Duodenal mucosa (tissue), 2 donors: Measurements from ENCODE around the gene SLC29A2.
A peak's percentile ranks its signal among the peaks of the same experiment; 100 is the strongest.

Source experiments
- H3K27ac ChIP-seq: one replicate; pipeline ENCODE4 v1.7.0; 2013; ENCODE audit warnings: low read depth, low read length
- H3K27me3 ChIP-seq, 2 donors: one replicate each; pipeline ENCODE4 v1.7.0; 2013; ENCODE audit warnings: low read length in 2 of 2, control low read depth in 1 of 2; ENCODE audit not compliant: insufficient read depth in 2 of 2, control insufficient read depth in 1 of 2
- H3K36me3 ChIP-seq, 2 donors: one replicate each; pipeline ENCODE4 v1.7.0; 2013; ENCODE audit warnings: low read length in 2 of 2, control low read depth in 1 of 2; ENCODE audit not compliant: insufficient read depth in 2 of 2, control insufficient read depth in 1 of 2
- H3K4me1 ChIP-seq, 2 donors: one replicate each; pipeline ENCODE4 v1.7.0; 2013; ENCODE audit warnings: low read length in 2 of 2, control low read depth in 1 of 2; ENCODE audit not compliant: insufficient read depth in 2 of 2, control insufficient read depth in 1 of 2
- H3K4me3 ChIP-seq, 2 donors: one replicate each; pipeline ENCODE4 v1.7.0; 2013; ENCODE audit warnings: low read length in 2 of 2, low read depth in 1 of 2
- H3K9ac ChIP-seq, 2 donors: one replicate each; pipeline ENCODE4 v1.7.0; 2013; ENCODE audit warnings: low read length in 2 of 2, low read depth in 1 of 2
- H3K9me3 ChIP-seq, 2 donors: one replicate each; pipeline ENCODE4 v1.7.0; 2013; ENCODE audit warnings: low read length in 2 of 2, control low read depth in 1 of 2; ENCODE audit not compliant: control insufficient read depth in 1 of 2

Gene SLC29A2

GRCh38 chr11:66371627-66372415 is at the start of gene SLC29A2:
TSS of gene SLC29A2 (minus strand) at chr11:66371760. CDS start at chr11:66371591, 169 bp downstream.
- Histone ChIP-seq H3K36me3 (peaks cover 3 to 19% of the 10 kb centered on the region in 2 donors), H3K4me3 (peak within 1 kb of the TSS; percentile 68 to 70), H3K9ac (peak within 1 kb of the TSS; percentile 60 to 73), H3K27ac (peak within 1 kb of the TSS; percentile 50), H3K4me1 (peaks cover 12 to 17% of the 10 kb centered on the region in 2 donors), H3K9me3 (no peaks in the 10 kb centered on the region), H3K27me3 (no peaks in the 10 kb centered on the region)

- Histone ChIP-seq H3K27ac (no peak within 1 kb of the TSS), H3K4me3 (no peak within 1 kb of the TSS), H3K4me1 (no peaks in the 10 kb centered on the region), H3K9me3 (no peaks in the 10 kb centered on the region), H3K36me3 (no peaks in the 10 kb centered on the region), H3K27me3 (peaks cover 7 to 21% of the 10 kb centered on the region in 2 donors), H3K9ac (no peak within 1 kb of the TSS)
These were observed 49.3 kb upstream of the SLC29A2 start, which contains the start of gene NPAS4 for GRCh38 chr11:66420671-66421476. TSS of gene NPAS4 (plus strand) at chr11:66421035. CDS start at chr11:66421180, 145 bp downstream.

DNA sequence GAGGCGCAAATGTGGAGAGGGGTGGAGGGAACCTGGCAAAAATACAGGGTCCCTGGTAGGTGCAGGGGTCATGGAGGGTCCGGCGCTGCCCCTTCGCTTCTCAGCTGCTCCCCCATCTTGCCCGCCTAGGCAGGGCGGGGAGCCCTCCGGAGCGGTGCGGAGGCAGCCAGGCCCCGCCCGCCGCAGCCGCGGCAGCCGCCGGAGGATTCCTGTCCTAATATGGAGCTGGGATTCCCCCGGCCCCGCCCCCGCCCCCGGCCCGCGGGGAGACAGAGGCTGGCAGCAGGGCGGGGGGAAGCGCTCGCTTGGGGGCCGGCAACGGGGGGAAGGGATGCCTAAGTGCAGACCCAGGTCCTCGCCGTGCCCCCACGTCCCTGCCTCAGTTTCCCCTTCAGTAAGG is 48.3 kb upstream of the SLC29A2 start:
- Histone ChIP-seq H3K4me1 (no peaks in the 10 kb centered on the region), H3K4me3 (no peak overlapping the region), H3K27me3 (peaks cover 7 to 21% of the 10 kb centered on the region in 2 donors), H3K9me3 (no peaks in the 10 kb centered on the region), H3K36me3 (no peaks in the 10 kb centered on the region), H3K27ac (no peak overlapping the region), H3K9ac (no peak overlapping the region)

- H3K9me3 ChIP-seq, result no peaks in the 10 kb centered on the region
- peaks cover 7 to 26% of the 10 kb centered on the region in 2 donors for H3K27me3 ChIP-seq
- H3K4me1 ChIP-seq, result no peaks in the 10 kb centered on the region
- no peak overlapping the region for H3K9ac ChIP-seq
- H3K36me3 ChIP-seq, result no peaks in the 10 kb centered on the region
- H3K27ac ChIP-seq, result no peak overlapping the region
- H3K4me3 ChIP-seq, result no peak overlapping the region
These were observed 47.4 kb upstream of the SLC29A2 start for GRCh38 chr11:66418986-66419308.

DNA sequence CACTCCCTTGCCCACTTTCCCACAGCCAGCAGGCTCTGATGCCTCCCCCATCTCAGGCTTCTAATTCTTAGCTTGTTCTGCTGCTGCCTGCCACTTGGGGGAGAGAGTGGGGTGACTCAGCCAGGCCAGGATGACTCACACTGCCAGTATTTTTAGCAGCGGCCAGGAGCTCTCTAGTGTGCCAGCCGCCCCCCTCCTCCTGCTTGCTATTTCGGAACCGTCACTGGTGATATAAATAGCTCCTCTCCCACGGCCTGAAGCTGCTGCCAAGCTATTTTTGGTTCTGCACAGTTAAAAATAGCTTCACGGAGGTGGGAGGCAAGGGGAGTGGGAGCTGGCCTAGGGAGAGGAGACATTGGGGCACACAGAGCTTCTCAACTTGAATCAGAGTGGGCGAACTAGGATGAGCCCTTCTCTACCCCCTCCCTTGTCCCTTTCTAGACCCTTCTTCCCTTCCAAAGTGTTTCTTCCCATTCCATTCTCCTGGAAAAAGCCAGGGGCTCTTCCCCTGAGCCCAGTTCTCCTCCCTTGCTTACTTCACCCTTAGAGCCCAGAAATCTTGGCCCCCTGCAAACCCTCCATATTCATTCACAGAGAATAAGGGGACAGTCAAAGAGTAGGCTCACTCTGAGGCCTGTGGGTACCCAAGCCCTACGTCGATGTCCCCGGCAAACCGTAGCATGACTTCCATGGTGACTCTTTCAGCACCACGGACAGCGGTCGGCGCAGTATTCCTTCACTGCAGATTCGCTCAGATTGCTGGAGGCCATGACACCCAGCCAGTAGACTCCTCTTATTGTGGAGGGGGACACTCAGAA is 46.8 kb upstream of the SLC29A2 start:
- Histone ChIP-seq H3K27ac (no peak overlapping the region), H3K4me1 (no peaks in the 10 kb centered on the region), H3K4me3 (no peak overlapping the region), H3K27me3 (peaks cover 7 to 29% of the 10 kb centered on the region in 2 donors), H3K9me3 (no peaks in the 10 kb centered on the region), H3K9ac (no peak overlapping the region), H3K36me3 (no peaks in the 10 kb centered on the region)

DNA sequence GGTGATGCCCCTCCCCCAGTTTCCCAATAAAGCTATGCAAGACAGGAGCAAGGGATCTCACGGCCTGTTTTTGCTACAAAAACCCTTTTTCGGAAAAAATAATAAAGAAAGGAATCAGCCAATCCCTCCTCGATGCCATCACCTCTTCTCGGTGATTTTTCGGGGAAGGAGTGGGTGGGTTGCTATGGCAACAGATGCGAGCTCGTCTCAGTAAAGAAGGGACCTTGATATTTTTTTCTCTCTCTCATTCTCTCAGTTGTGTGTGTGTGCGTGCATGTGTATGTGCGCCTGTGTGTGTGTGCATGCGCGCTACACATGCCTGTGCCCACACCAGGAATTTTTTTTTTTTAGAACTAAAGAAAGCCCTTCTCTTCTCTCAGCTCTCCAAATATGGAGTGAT is 45.4 kb upstream of the SLC29A2 start:
- Histone ChIP-seq H3K4me3 (no peak overlapping the region), H3K27ac (no peak overlapping the region), H3K9ac (no peak overlapping the region), H3K36me3 (no peaks in the 10 kb centered on the region), H3K27me3 (peaks cover 7 to 29% of the 10 kb centered on the region in 2 donors), H3K4me1 (no peaks in the 10 kb centered on the region), H3K9me3 (no peaks in the 10 kb centered on the region)

DNA sequence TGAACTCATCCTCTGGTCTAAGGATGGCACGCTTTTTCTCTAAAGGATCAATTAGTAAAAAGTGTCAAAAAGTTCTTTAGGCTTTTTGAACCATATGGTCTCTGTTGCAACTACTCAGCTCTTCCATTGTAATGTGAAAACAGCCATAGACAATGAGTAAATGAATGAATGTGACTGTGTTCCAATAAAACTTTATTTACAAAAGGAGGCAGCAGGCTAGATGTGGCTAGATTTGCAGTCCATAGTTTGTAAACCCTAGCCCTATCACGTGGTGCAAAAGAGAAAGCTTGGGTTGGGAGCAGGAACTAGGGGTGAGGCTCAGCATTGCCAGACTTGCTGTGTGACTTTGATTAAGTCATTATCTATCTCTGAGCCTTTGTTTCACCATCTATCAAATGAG is 43.9 kb upstream of the SLC29A2 start:
- H3K27me3 ChIP-seq, result peaks cover 7 to 33% of the 10 kb centered on the region in 2 donors
- no peak overlapping the region for H3K27ac ChIP-seq
- no peak overlapping the region for H3K9ac ChIP-seq
- H3K4me3 ChIP-seq, result no peak overlapping the region
- no peaks in the 10 kb centered on the region for H3K4me1 ChIP-seq
- H3K36me3 ChIP-seq, result no peaks in the 10 kb centered on the region
- H3K9me3 ChIP-seq, result no peaks in the 10 kb centered on the region

- no peak overlapping the region for H3K9ac ChIP-seq
- H3K4me1 ChIP-seq, result no peaks in the 10 kb centered on the region
- no peak overlapping the region for H3K4me3 ChIP-seq
- H3K9me3 ChIP-seq, result no peaks in the 10 kb centered on the region
- H3K36me3 ChIP-seq, result no peaks in the 10 kb centered on the region
- no peak overlapping the region for H3K27ac ChIP-seq
- H3K27me3 ChIP-seq, result peaks cover 6 to 35% of the 10 kb centered on the region in 2 donors
These were observed 42.8 kb upstream of the SLC29A2 start for GRCh38 chr11:66414120-66414934.

DNA sequence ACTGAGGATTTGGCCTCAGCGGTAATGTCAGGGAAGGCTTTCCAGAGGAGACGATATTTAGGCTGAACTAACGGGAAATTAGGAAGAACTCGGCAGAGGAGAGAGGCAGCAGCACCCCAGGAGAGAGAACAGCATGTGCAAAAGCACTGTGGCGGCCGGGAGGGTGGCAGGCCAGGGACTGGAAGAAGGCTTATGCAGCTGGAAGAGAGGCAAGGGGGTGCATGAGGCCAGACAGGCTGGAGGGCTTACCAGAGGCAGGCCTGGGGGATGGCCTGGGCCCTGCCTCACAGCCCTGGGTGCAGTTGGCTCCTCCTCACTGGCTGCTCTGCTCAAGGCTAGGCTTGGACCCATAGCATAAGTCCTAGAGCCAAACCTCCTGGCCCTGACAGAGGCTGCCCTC is 41.6 kb upstream of the SLC29A2 start:
- no peak overlapping the region for H3K9ac ChIP-seq
- no peaks in the 10 kb centered on the region for H3K36me3 ChIP-seq
- no peaks in the 10 kb centered on the region for H3K9me3 ChIP-seq
- no peaks in the 10 kb centered on the region for H3K4me1 ChIP-seq
- peaks cover 5 to 32% of the 10 kb centered on the region in 2 donors for H3K27me3 ChIP-seq
- H3K27ac ChIP-seq, result no peak overlapping the region
- no peak overlapping the region for H3K4me3 ChIP-seq
